ENCODE data around the gene C12orf42. TPM values are rescaled to one million over a fixed set of nuclear protein-coding genes. Genes with fewer than 3 reads are reported as not detected.

Gene C12orf42
- total RNA-seq, 1 experiment from 2014 or later: not detected

DNA sequence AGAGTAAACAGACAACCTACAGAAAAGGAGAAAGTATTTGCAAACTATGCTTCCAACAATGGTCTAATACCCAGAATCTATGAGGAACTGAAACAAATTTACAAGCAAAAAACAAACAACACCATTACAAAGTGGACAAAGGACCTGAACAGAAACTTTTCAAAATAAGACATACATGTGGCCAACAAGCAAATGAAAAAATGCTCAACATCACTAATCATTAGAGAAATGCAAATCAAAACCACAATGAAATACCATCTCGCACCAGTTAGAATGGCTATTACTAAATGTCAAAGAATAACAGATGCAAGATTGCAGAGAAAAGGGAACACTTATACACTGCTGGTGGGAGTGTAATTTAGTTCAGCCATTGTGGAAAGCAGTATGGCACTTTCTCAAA lies 125.8 kb downstream of the C12orf42 start:
- H3K4me2 ChIP-seq (ENCODE audit: low read length): no peak overlapping the region
- ChIA-PET CTCF (no interaction called here), RAD21 (ENCODE audit: low non-redundant PET in 1 of 2, low total read pairs in 2 of 2, uncharacterized antibody in 2 of 2, unreplicated experiment in 2 of 2) (no interaction called here), POLR2A (no interaction called here)
- no TSS peak for BruUV-seq (replicated peaks)
- no peaks in the 10 kb centered on the region for H4K20me1 ChIP-seq (ENCODE audit: insufficient read depth)
- H3K27ac ChIP-seq (ENCODE audit: low read depth, low read length): no peak overlapping the region
- no peak overlapping the region for H3K4me3 ChIP-seq (replicated peaks in 1 of 2; ENCODE audit: low read depth in 1 of 2, low read length in 2 of 2)
- H3K9me2 ChIP-seq (ENCODE audit: insufficient read depth): no peaks in the 10 kb centered on the region
- H3K36me3 ChIP-seq (ENCODE audit: control insufficient read depth in 1 of 2, insufficient read depth in 2 of 2, low read length in 2 of 2): no peaks in the 10 kb centered on the region
- no peak for TF ChIP-seq CEBPB (IDR thresholded peaks at IDR 0.05; ENCODE audit: low read depth)
- DNase-seq (ENCODE audit: low read depth, low spot score) (no peak), ATAC-seq (no peak)
- H3K9ac ChIP-seq (ENCODE audit: low read length): no peak overlapping the region
- no peaks in the 10 kb centered on the region for H3K9me3 ChIP-seq (ENCODE audit: control insufficient read depth in 1 of 2, insufficient read depth in 1 of 2, low read depth in 1 of 2, low read length in 2 of 2)
- H2AFZ ChIP-seq (ENCODE audit: low read depth, low read length, poor library complexity, severe bottlenecking): no peak overlapping the region
- H3K4me1 ChIP-seq (ENCODE audit: control insufficient read depth in 1 of 2, insufficient read depth in 2 of 2, low read length in 2 of 2): no peaks in the 10 kb centered on the region
- peaks cover 17% of the 10 kb centered on the region; the same call in 1 of the 2 replicates for H3K27me3 ChIP-seq (ENCODE audit: insufficient read depth, low read length)
- intact Hi-C loops (cut with micrococcal nuclease): no loop called here
- H3K79me2 ChIP-seq (ENCODE audit: insufficient read depth, low read length): no peaks in the 10 kb centered on the region

DNA sequence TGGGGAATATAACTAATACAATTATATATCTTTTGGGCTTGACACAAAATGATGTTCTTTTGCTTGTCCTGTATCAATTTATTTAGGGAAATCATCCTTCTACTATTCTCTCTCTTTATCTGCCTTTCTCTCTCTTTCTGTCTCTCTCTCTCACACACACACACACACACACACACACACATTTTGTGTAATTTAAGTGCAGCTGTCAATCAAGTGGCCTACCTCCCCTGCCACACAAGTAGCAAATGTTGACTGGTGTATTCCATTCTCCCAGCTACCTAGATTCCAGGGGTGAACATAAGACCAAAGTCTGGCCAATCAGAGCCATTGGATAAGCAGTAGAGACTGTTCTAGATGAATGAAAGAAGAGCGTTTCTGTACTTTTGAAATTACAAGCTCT lies 127.6 kb downstream of the C12orf42 start:
- Histone ChIP-seq H3K79me2 (ENCODE audit: insufficient read depth, low read length) (no peaks in the 10 kb centered on the region), H2AFZ (ENCODE audit: low read depth, low read length, poor library complexity, severe bottlenecking) (no peak overlapping the region), H3K9ac (ENCODE audit: low read length) (no peak overlapping the region), H3K4me2 (ENCODE audit: low read length) (no peak overlapping the region), H3K27ac (ENCODE audit: low read depth, low read length) (no peak overlapping the region), H3K4me1 (ENCODE audit: control insufficient read depth in 1 of 2, insufficient read depth in 2 of 2, low read length in 2 of 2) (no peaks in the 10 kb centered on the region), H3K4me3 (replicated peaks in 1 of 2; ENCODE audit: low read depth in 1 of 2, low read length in 2 of 2) (no peak overlapping the region), H3K9me2 (ENCODE audit: insufficient read depth) (no peaks in the 10 kb centered on the region), H4K20me1 (ENCODE audit: insufficient read depth) (no peaks in the 10 kb centered on the region), H3K27me3 (ENCODE audit: insufficient read depth, low read length) (0 out of 2 replicates have a peak, but pooled peaks cover 4% of the 10 kb centered on the region), H3K36me3 (ENCODE audit: control insufficient read depth in 1 of 2, insufficient read depth in 2 of 2, low read length in 2 of 2) (no peaks in the 10 kb centered on the region), H3K9me3 (ENCODE audit: control insufficient read depth in 1 of 2, insufficient read depth in 1 of 2, low read depth in 1 of 2, low read length in 2 of 2) (no peaks in the 10 kb centered on the region)
- BruUV-seq (replicated peaks): no TSS peak
- no peak for DNase-seq (ENCODE audit: low read depth, low spot score)
- ChIA-PET POLR2A (no interaction called here), RAD21 (ENCODE audit: low non-redundant PET in 1 of 2, low total read pairs in 2 of 2, uncharacterized antibody in 2 of 2, unreplicated experiment in 2 of 2) (no interaction called here), CTCF (no interaction called here)
- TF ChIP-seq EGR1 (IDR thresholded peaks at IDR 0.05; ENCODE audit: low read depth) (no peak), FOSL1 (IDR thresholded peaks at IDR 0.05; ENCODE audit: low read depth) (no peak), SRF (IDR thresholded peaks at IDR 0.05; ENCODE audit: low read depth) (no peak), YY1 (IDR thresholded peaks at IDR 0.05; ENCODE audit: extremely low read depth, insufficient replicate concordance, low read depth, low read length) (no peak), EZH2 (IDR thresholded peaks at IDR 0.05) (no peak), SP1 (IDR thresholded peaks at IDR 0.05; ENCODE audit: low read depth) (no peak), POLR2A (IDR thresholded peaks at IDR 0.05; ENCODE audit: borderline replicate concordance, extremely low read depth, insufficient read depth, insufficient read length) (no peak), ELF1 (IDR thresholded peaks at IDR 0.05; ENCODE audit: borderline replicate concordance, low read depth) (no peak), ZFX (IDR thresholded peaks at IDR 0.05) (no peak), CBX3 (IDR thresholded peaks at IDR 0.05; ENCODE audit: low read depth) (no peak), ZNF274 (IDR thresholded peaks at IDR 0.05; ENCODE audit: low read depth, low read length) (no peak), EZH2phosphoT487 (IDR thresholded peaks at IDR 0.05; ENCODE audit: borderline replicate concordance) (no peak)
- TF ChIP-seq, protein P1, sequence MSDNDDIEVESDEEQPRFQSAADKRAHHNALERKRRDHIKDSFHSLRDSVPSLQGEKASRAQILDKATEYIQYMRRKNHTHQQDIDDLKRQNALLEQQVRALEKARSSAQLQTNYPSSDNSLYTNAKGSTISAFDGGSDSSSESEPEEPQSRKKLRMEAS (IDR thresholded peaks at IDR 0.05): no peak
- TF ChIP-seq, protein P2, sequence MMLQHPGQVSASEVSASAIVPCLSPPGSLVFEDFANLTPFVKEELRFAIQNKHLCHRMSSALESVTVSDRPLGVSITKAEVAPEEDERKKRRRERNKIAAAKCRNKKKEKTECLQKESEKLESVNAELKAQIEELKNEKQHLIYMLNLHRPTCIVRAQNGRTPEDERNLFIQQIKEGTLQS (IDR thresholded peaks at IDR 0.05): no peak
- TF ChIP-seq, protein P3, sequence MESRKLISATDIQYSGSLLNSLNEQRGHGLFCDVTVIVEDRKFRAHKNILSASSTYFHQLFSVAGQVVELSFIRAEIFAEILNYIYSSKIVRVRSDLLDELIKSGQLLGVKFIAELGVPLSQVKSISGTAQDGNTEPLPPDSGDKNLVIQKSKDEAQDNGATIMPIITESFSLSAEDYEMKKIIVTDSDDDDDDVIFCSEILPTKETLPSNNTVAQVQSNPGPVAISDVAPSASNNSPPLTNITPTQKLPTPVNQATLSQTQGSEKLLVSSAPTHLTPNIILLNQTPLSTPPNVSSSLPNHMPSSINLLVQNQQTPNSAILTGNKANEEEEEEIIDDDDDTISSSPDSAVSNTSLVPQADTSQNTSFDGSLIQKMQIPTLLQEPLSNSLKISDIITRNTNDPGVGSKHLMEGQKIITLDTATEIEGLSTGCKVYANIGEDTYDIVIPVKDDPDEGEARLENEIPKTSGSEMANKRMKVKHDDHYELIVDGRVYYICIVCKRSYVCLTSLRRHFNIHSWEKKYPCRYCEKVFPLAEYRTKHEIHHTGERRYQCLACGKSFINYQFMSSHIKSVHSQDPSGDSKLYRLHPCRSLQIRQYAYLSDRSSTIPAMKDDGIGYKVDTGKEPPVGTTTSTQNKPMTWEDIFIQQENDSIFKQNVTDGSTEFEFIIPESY (IDR thresholded peaks at IDR 0.05; ENCODE audit: extremely low read depth, insufficient replicate concordance, low read length): no peak
- intact Hi-C loops (cut with micrococcal nuclease): no loop called here
- no peak for ATAC-seq

Data from HCT116 (cell line).